HEK293 (cell line): ENCODE data around the gene PRPF6.
A peak's percentile ranks its signal among the peaks of the same experiment; 100 is the strongest.

Experiments used
- CTCF ChIA-PET: fragments of 350-600 bp; formaldehyde crosslinking; extraction: SDS; loops from one replicate; lab custom pipeline; 2021; ENCODE audit warnings: antibody characterized with exemption; lab: Yijun Ruan, JAX
- POLR2A ChIA-PET: fragments of 300-600 bp; formaldehyde crosslinking; extraction: SDS; loops from one replicate; lab custom pipeline; 2020; ENCODE audit warnings: antibody characterized with exemption, inconsistent platforms; lab: Yijun Ruan, JAX
- H3K27ac ChIP-seq: fragments of 200-500 bp; sonication (Bioruptor generic); 2 replicates; pipeline ENCODE4 v1.5.1; 2014; ENCODE audit warnings: low read depth, low read length, control low read depth, inconsistent platforms; ENCODE audit errors: extremely low read depth
- H3K36me3 ChIP-seq, 2 experiments: fragments of 200-500 bp in 1 of 2; sonication (Bioruptor generic) in 1 of 2; 1 replicate in 1 of 2; 2 replicates in 1 of 2; pipeline ENCODE4 v1.5.1; 2014 to 2017; ENCODE audit warnings: inconsistent platforms in 2 of 2, low read length in 2 of 2; ENCODE audit not compliant: control insufficient read depth in 2 of 2, insufficient read depth in 1 of 2
- H3K4me1 ChIP-seq: fragments of 200-500 bp; sonication (Bioruptor generic); 2 replicates; pipeline ENCODE4 v1.5.1; 2014; ENCODE audit warnings: mild to moderate bottlenecking, low read length, inconsistent platforms; ENCODE audit not compliant: control insufficient read depth, insufficient read depth
- H3K4me3 ChIP-seq: 2 replicates; pipeline ENCODE4 v1.5.1; 2011; ENCODE audit warnings: low read depth, mild to moderate bottlenecking, control low read depth, low read length, moderate library complexity
- H3K9me3 ChIP-seq: fragments of 200-500 bp; sonication (Bioruptor generic); 2 replicates; pipeline ENCODE4 v1.5.1; 2014; ENCODE audit warnings: low read depth, low read length, inconsistent platforms; ENCODE audit not compliant: control insufficient read depth, insufficient read depth
- EGR2 ChIP-seq: fragments of 450-650 bp; formaldehyde crosslinking; IDR thresholded peaks from 2 replicates; pipeline ENCODE4 v1.5.1; 2016; ENCODE audit warnings: low read depth, missing biosample characterization, missing genetic modification characterization
- GLIS1 ChIP-seq: fragments of 450-650 bp; formaldehyde crosslinking; IDR thresholded peaks from 2 replicates; pipeline ENCODE4 v1.5.1; 2016; ENCODE audit warnings: missing biosample characterization, missing genetic modification characterization
- GLIS2 ChIP-seq: fragments of 450-650 bp; formaldehyde crosslinking; IDR thresholded peaks from 2 replicates; pipeline ENCODE4 v1.5.1; 2016; ENCODE audit warnings: missing biosample characterization, missing genetic modification characterization
- KLF10 ChIP-seq: fragments of 450-650 bp; IDR thresholded peaks from 2 replicates; pipeline ENCODE4 v1.5.1; 2018; ENCODE audit warnings: missing biosample characterization, mild to moderate bottlenecking, missing genetic modification characterization
- KLF17 ChIP-seq: fragments of 450-650 bp; formaldehyde crosslinking; IDR thresholded peaks from 2 replicates; pipeline ENCODE4 v1.5.1; 2016; ENCODE audit warnings: missing biosample characterization, missing genetic modification characterization
- OSR2 ChIP-seq: fragments of 450-650 bp; formaldehyde crosslinking; IDR thresholded peaks from 2 replicates; pipeline ENCODE4 v1.5.1; 2016; ENCODE audit warnings: missing biosample characterization, missing genetic modification characterization
- PATZ1 ChIP-seq: fragments of 450-650 bp; formaldehyde crosslinking; IDR thresholded peaks from 2 replicates; pipeline ENCODE4 v1.5.1; 2016; ENCODE audit warnings: missing biosample characterization, missing genetic modification characterization
- SCRT1 ChIP-seq: fragments of 450-650 bp; formaldehyde crosslinking; IDR thresholded peaks from 2 replicates; pipeline ENCODE4 v1.5.1; 2016; ENCODE audit warnings: missing biosample characterization, missing genetic modification characterization, borderline replicate concordance
- SETDB1 ChIP-seq: IDR thresholded peaks from one replicate; pipeline ENCODE4 v1.6.1; 2017; ENCODE audit warnings: mild to moderate bottlenecking, low read length, moderate library complexity, mixed read lengths; ENCODE audit not compliant: insufficient read length
- TCF7L2 ChIP-seq: IDR thresholded peaks from 2 replicates; pipeline ENCODE4 v1.6.1; 2011; ENCODE audit warnings: low read depth, mild to moderate bottlenecking, inconsistent platforms, low read length, moderate library complexity, borderline replicate concordance
- WT1 ChIP-seq: fragments of 450-650 bp; formaldehyde crosslinking; IDR thresholded peaks from 2 replicates; pipeline ENCODE4 v1.5.1; 2016; ENCODE audit warnings: missing biosample characterization, missing genetic modification characterization
- ZBTB17 ChIP-seq: fragments of 450-650 bp; formaldehyde crosslinking; IDR thresholded peaks from 2 replicates; pipeline ENCODE4 v1.5.1; 2016; ENCODE audit warnings: missing biosample characterization, missing genetic modification characterization
- ZFHX2 ChIP-seq: fragments of 450-650 bp; formaldehyde crosslinking; conservative IDR thresholded peaks from 2 replicates; pipeline ENCODE4 v1.5.1; 2016; ENCODE audit warnings: missing biosample characterization, missing genetic modification characterization
- ZNF23 ChIP-seq: fragments of 450-650 bp; formaldehyde crosslinking; IDR thresholded peaks from 2 replicates; pipeline ENCODE4 v1.5.1; 2016; ENCODE audit warnings: missing biosample characterization, missing genetic modification characterization, borderline replicate concordance
- ZNF24 ChIP-seq: fragments of 450-650 bp; formaldehyde crosslinking; IDR thresholded peaks from 2 replicates; pipeline ENCODE4 v1.5.1; 2016; ENCODE audit warnings: missing biosample characterization, missing genetic modification characterization
- ZNF311 ChIP-seq: fragments of 450-650 bp; formaldehyde crosslinking; IDR thresholded peaks from 2 replicates; pipeline ENCODE4 v1.5.1; 2017; ENCODE audit warnings: missing biosample characterization, missing genetic modification characterization, borderline replicate concordance
- ZNF341 ChIP-seq: fragments of 450-650 bp; formaldehyde crosslinking; IDR thresholded peaks from 2 replicates; pipeline ENCODE4; 2016; ENCODE audit warnings: low read depth, missing biosample characterization, missing genetic modification characterization
- ZNF398 ChIP-seq: fragments of 450-650 bp; formaldehyde crosslinking; IDR thresholded peaks from 2 replicates; pipeline ENCODE4 v1.5.1; 2017; ENCODE audit warnings: missing biosample characterization, missing genetic modification characterization
- ZNF558 ChIP-seq: fragments of 450-650 bp; formaldehyde crosslinking; IDR thresholded peaks from 2 replicates; pipeline ENCODE4 v1.5.1; 2016; ENCODE audit warnings: missing biosample characterization, missing genetic modification characterization
- ZNF600 ChIP-seq: fragments of 450-650 bp; formaldehyde crosslinking; IDR thresholded peaks from 2 replicates; pipeline ENCODE4 v1.5.1; 2016; ENCODE audit warnings: missing biosample characterization, missing genetic modification characterization
- ZNF660 ChIP-seq: fragments of 450-650 bp; IDR thresholded peaks from 2 replicates; pipeline ENCODE4 v1.5.1; 2018; ENCODE audit warnings: missing biosample characterization, mild to moderate bottlenecking, missing genetic modification characterization
- ZNF76 ChIP-seq: fragments of 450-650 bp; formaldehyde crosslinking; IDR thresholded peaks from 2 replicates; pipeline ENCODE4; 2016; ENCODE audit warnings: low read depth, missing biosample characterization, missing genetic modification characterization, borderline replicate concordance
- ZSCAN16 ChIP-seq: fragments of 450-650 bp; formaldehyde crosslinking; IDR thresholded peaks from 2 replicates; pipeline ENCODE4 v1.5.1; 2016; ENCODE audit warnings: missing biosample characterization, missing genetic modification characterization
- TF ChIP-seq, protein P1 (sequence below): fragments of 450-650 bp; formaldehyde crosslinking; IDR thresholded peaks from 2 replicates; pipeline ENCODE4 v1.5.1; 2017; ENCODE audit warnings: missing biosample characterization, missing genetic modification characterization

PRPF6 gene

GRCh38 chr20:64035066-64035932 lies 54.4 kb downstream of the PRPF6 start:
- H3K9me3 ChIP-seq, result no peaks in the 10 kb centered on the region
- H3K27ac ChIP-seq, result no peak overlapping the region
- peaks cover 0 to 45% of the 10 kb centered on the region in 2 experiments; a peak in 2 of 3 replicates for H3K36me3 ChIP-seq
- peaks cover 13% of the 10 kb centered on the region for H3K4me1 ChIP-seq
- TF ChIP-seq GLIS1 (peak; percentile 51), ZFHX2 (tag by site-specific recombination) (0 out of 2 replicates have a peak, but pooled peaks have one; percentile 27), GLIS2 (tag by site-specific recombination) (peak; percentile 27; the same call in 1 of the 2 replicates), ZNF600 (tag by site-specific recombination) (peak; percentile 31; the same call in 1 of the 2 replicates), ZNF76 (no peak), PATZ1 (tag by site-specific recombination) (0 out of 2 replicates have a peak, but pooled peaks have one; percentile 43), ZNF311 (no peak)
- POLR2A ChIA-PET, result no interaction called here
- no peak overlapping the region for H3K4me3 ChIP-seq
- CTCF ChIA-PET, result interaction anchor here (1.6 to 2.1 kb wide), 2 partner anchors 19 to 55 kb away, joined by 4 to 6 read pairs; partner anchors contain the start of gene PRPF6

- ChIA-PET POLR2A (no interaction called here), CTCF (interaction anchor here (1.6 to 2.1 kb wide), 2 partner anchors 19 to 55 kb away, joined by 4 to 6 read pairs; partner anchors contain the start of gene PRPF6)
- Histone ChIP-seq H3K36me3 (peaks cover 0 to 40% of the 10 kb centered on the region in 2 experiments; a peak in 2 of 3 replicates), H3K4me1 (peaks cover 9% of the 10 kb centered on the region), H3K9me3 (no peaks in the 10 kb centered on the region), H3K4me3 (no peak within 1 kb of the TSS), H3K27ac (no peak within 1 kb of the TSS)
- TF ChIP-seq KLF17 (tag by site-specific recombination) (peak; percentile 89), ZNF23 (tag by site-specific recombination) (no peak), ZNF341 (tag by site-specific recombination) (peak; percentile 23; the same call in 1 of the 2 replicates), SCRT1 (tag by site-specific recombination) (no peak), OSR2 (tag by site-specific recombination) (peak; percentile 65), TCF7L2 (peak; percentile 69; the same call in 1 of the 2 replicates), KLF10 (tag by site-specific recombination) (no peak), WT1 (peak; percentile 37; the same call in 1 of the 2 replicates), ZNF24 (no peak), ZSCAN16 (tag by site-specific recombination) (no peak), ZNF558 (tag by site-specific recombination) (no peak), ZNF660 (no peak), ZNF398 (tag by site-specific recombination) (0 out of 2 replicates have a peak, but pooled peaks have one; percentile 22), ZNF600 (tag by site-specific recombination) (peak; percentile 77), SETDB1 (no peak), GLIS2 (tag by site-specific recombination) (no peak), EGR2 (no peak), ZBTB17 (tag by site-specific recombination) (peak; percentile 36)
- TF ChIP-seq, protein P1, sequence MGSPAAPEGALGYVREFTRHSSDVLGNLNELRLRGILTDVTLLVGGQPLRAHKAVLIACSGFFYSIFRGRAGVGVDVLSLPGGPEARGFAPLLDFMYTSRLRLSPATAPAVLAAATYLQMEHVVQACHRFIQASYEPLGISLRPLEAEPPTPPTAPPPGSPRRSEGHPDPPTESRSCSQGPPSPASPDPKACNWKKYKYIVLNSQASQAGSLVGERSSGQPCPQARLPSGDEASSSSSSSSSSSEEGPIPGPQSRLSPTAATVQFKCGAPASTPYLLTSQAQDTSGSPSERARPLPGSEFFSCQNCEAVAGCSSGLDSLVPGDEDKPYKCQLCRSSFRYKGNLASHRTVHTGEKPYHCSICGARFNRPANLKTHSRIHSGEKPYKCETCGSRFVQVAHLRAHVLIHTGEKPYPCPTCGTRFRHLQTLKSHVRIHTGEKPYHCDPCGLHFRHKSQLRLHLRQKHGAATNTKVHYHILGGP (tag by site-specific recombination), result no peak
Observed at GRCh38 chr20:64035933-64036345, 55.0 kb downstream of the PRPF6 start, which contains the start of gene C20orf204. TSS of gene C20orf204 (plus strand) at chr20:64036182. CDS start at chr20:64036324, 142 bp downstream.
